Measurements from ENCODE around the gene ZNF844. TPM values are rescaled to one million over a fixed set of nuclear protein-coding genes. Genes with fewer than 3 reads are reported as not detected.
"Not testable (repeated sequence)": the region's sequence is repeated elsewhere in the genome, so short reads cannot be mapped to it uniquely, and the experiment has no call there.

ZNF844 gene
- total RNA-seq, 1 donor from 2014 or later, result 9.4 TPM

DNA sequence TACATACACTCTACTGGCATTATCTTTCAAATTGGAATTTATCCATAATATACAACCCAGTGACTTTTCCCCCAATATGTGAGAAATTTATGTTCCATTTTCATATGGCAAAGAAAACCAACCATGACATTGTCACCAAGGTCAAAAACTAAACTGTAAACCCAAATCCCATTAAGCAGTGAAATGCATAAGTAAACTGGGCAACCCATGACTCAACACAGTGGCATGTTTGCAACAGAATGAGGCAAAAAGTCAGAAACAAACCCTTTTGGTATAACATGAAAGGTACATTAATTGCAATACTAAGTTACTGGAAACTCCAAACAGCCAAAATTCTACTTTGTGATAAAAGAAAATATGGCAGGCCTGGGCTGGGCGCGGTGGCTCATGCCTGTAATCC is 16.7 kb upstream of the ZNF844 start:
- Histone ChIP-seq H3K27ac (ENCODE audit: low read depth, low read length) (no peak overlapping the region), H3K4me3 (ENCODE audit: low read length in 3 of 3) (no peak overlapping the region), H3K9ac (ENCODE audit: low read depth in 1 of 3, low read length in 3 of 3) (no peak overlapping the region), H3K27me3 (ENCODE audit: control insufficient read depth in 3 of 3, insufficient read depth in 3 of 3, low read length in 3 of 3) (peaks cover 0 to 6% (median 3%) of the 10 kb centered on the region in 3 donors), H3K36me3 (ENCODE audit: control insufficient read depth in 3 of 3, insufficient read depth in 3 of 3, low read length in 3 of 3) (peaks cover 0 to 2% (median 0%) of the 10 kb centered on the region in 3 donors), H3K4me1 (ENCODE audit: control insufficient read depth in 3 of 3, insufficient read depth in 3 of 3, low read length in 3 of 3) (peaks cover 7 to 8% (median 8%) of the 10 kb centered on the region in 3 donors), H3K9me3 (ENCODE audit: control insufficient read depth in 3 of 3, low read length in 3 of 3) (peaks cover 4 to 14% (median 14%) of the 10 kb centered on the region in 3 donors)

DNA sequence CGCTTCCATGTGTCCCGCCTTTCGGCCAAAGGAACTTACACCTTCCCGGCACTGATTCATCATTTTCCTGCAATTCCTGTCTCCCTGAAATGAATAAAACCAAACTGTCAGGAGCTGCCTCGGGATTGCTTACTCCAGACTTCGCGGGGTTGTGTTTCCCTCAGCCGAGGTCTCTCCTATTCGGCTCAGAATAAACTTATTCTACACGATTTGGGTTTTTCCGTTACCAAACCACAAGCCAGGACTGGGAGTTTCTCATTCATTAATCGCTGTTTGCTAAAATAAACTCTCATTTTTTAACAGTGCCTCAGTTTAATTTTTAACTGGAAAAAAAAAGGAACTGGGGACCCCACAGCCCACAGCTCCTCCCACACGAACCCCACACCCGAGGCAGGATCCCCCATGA is 12.4 kb upstream of the ZNF844 start:
- Histone ChIP-seq H3K27me3 (ENCODE audit: control insufficient read depth in 3 of 3, insufficient read depth in 3 of 3, low read length in 3 of 3) (peaks cover 0 to 6% (median 3%) of the 10 kb centered on the region in 3 donors), H3K9me3 (ENCODE audit: control insufficient read depth in 3 of 3, low read length in 3 of 3) (no peaks in the 10 kb centered on the region), H3K36me3 (ENCODE audit: control insufficient read depth in 3 of 3, insufficient read depth in 3 of 3, low read length in 3 of 3) (no peaks in the 10 kb centered on the region), H3K27ac (ENCODE audit: low read depth, low read length) (no peak overlapping the region), H3K4me3 (ENCODE audit: low read length in 3 of 3) (peak overlapping the region; percentile 78 to 88 (median 82)), H3K9ac (ENCODE audit: low read depth in 1 of 3, low read length in 3 of 3) (peak overlapping the region; percentile 45 to 75 (median 69)), H3K4me1 (ENCODE audit: control insufficient read depth in 3 of 3, insufficient read depth in 3 of 3, low read length in 3 of 3) (peaks cover 7 to 10% (median 8%) of the 10 kb centered on the region in 3 donors)

DNA sequence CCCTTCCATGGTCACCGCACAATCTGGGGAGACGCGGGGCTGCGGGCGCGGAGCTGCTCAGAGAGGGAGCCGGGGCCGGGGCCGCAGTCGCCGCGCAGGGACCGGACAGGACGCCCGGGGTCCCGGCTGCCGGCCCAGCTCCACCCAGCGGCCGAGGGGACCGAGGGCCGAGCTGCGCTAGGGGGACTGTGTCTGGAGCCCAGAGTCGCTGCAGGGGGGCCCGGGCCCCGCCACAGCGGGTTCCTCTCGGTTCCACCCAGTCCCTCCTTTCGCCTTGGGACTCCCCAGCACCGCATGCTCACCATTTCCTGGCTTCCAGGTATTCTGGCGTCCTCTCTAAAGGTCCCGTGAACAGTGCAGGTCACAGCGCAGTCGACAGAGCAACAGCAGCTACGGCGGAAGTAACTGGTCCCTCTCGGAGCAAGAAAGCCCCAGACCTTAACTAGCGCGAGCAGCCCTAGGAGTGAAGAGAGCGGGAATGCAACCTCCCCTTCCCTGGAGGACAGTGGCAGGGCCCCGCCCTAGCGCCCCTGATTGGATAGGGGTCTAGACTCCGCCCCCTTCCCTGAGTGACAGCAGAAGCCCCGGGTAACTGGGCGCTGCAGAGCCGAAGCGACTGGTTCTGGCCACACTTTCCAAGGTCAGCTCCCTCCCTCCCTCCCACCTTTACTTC is 11.9 kb upstream of the ZNF844 start, which contains the start of gene ZNF878:
Gene ZNF878, minus strand, starts transcription at position 465 of the 673 bp plus-strand sequence. Its CDS starts 160 bp downstream, at position 305.
- Histone ChIP-seq H3K27me3 (ENCODE audit: control insufficient read depth in 3 of 3, insufficient read depth in 3 of 3, low read length in 3 of 3) (peaks cover 0 to 6% (median 3%) of the 10 kb centered on the region in 3 donors), H3K9me3 (ENCODE audit: control insufficient read depth in 3 of 3, low read length in 3 of 3) (no peaks in the 10 kb centered on the region), H3K27ac (ENCODE audit: low read depth, low read length) (no peak within 1 kb of the TSS), H3K36me3 (ENCODE audit: control insufficient read depth in 3 of 3, insufficient read depth in 3 of 3, low read length in 3 of 3) (no peaks in the 10 kb centered on the region), H3K4me1 (ENCODE audit: control insufficient read depth in 3 of 3, insufficient read depth in 3 of 3, low read length in 3 of 3) (peaks cover 7 to 10% (median 8%) of the 10 kb centered on the region in 3 donors), H3K4me3 (ENCODE audit: low read length in 3 of 3) (peak within 1 kb of the TSS; percentile 78 to 88 (median 82)), H3K9ac (ENCODE audit: low read depth in 1 of 3, low read length in 3 of 3) (peak within 1 kb of the TSS; percentile 45 to 75 (median 69))

DNA sequence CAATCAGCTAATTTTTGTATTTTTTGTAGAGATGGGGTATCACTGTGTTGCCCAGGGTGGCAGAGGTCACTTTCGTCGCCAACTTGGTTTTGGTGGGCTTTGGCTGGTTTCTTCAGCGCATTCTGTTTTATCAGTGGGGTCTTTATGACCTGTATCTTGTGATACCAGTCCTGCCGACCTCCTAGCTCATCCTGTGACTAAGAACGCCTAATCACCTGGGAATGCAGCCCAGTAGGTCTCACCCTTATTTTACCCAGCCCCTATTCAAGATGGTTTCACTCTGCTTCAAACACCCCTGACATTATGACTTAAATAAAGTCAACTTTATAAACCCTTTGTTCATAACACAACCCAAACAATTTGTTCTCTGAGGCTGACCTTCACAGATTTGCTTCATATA is 8.7 kb upstream of the ZNF844 start:
- Histone ChIP-seq H3K9me3 (ENCODE audit: control insufficient read depth in 3 of 3, low read length in 3 of 3) (no peaks in the 10 kb centered on the region), H3K27ac (ENCODE audit: low read depth, low read length) (no peak overlapping the region), H3K4me3 (ENCODE audit: low read length in 3 of 3) (no peak overlapping the region), H3K27me3 (ENCODE audit: control insufficient read depth in 3 of 3, insufficient read depth in 3 of 3, low read length in 3 of 3) (peaks cover 0 to 6% (median 3%) of the 10 kb centered on the region in 3 donors), H3K36me3 (ENCODE audit: control insufficient read depth in 3 of 3, insufficient read depth in 3 of 3, low read length in 3 of 3) (no peaks in the 10 kb centered on the region), H3K9ac (ENCODE audit: low read depth in 1 of 3, low read length in 3 of 3) (no peak overlapping the region), H3K4me1 (ENCODE audit: control insufficient read depth in 3 of 3, insufficient read depth in 3 of 3, low read length in 3 of 3) (peaks cover 7 to 10% (median 10%) of the 10 kb centered on the region in 3 donors)

DNA sequence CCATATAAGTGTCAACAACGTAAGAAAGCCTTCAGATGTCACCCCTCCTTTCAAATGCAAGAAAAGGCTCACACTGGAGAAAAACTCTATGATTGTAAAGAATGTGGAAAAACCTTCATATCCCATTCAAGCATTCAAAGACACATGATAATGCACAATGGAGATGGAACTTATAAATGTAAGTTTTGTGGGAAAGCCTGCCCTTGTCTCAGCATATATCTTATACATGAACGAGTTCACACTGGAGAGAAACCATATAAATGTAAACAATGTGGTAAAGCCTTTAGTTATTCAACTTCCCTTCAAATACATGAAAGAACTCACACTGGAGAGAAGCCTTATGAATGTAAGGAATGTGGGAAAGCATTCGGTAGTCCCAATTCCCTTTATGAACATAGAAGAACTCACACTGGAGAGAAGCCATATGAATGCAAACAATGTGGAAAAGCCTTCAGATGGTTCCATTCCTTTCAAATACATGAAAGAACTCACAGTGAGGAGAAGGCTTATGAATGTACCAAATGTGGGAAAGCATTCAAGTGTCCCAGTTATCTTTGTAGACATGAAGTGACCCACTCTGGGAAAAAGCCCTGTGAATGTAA is 11.1 kb downstream of the ZNF844 start:
- Histone ChIP-seq H3K9me3 (ENCODE audit: control insufficient read depth in 3 of 3, low read length in 3 of 3) (peaks cover 45 to 62% (median 55%) of the 10 kb centered on the region in 3 donors), H3K27ac (ENCODE audit: low read depth, low read length) (no peak overlapping the region), H3K4me3 (ENCODE audit: low read length in 3 of 3) (peak overlapping the region; percentile 1 to 62 (median 17)), H3K4me1 (ENCODE audit: control insufficient read depth in 3 of 3, insufficient read depth in 3 of 3, low read length in 3 of 3) (no peaks in the 10 kb centered on the region), H3K27me3 (ENCODE audit: control insufficient read depth in 3 of 3, insufficient read depth in 3 of 3, low read length in 3 of 3) (no peaks in the 10 kb centered on the region), H3K36me3 (ENCODE audit: control insufficient read depth in 3 of 3, insufficient read depth in 3 of 3, low read length in 3 of 3) (peaks cover 56 to 61% (median 57%) of the 10 kb centered on the region in 3 donors), H3K9ac (ENCODE audit: low read depth in 1 of 3, low read length in 3 of 3) (no peak overlapping the region)

DNA sequence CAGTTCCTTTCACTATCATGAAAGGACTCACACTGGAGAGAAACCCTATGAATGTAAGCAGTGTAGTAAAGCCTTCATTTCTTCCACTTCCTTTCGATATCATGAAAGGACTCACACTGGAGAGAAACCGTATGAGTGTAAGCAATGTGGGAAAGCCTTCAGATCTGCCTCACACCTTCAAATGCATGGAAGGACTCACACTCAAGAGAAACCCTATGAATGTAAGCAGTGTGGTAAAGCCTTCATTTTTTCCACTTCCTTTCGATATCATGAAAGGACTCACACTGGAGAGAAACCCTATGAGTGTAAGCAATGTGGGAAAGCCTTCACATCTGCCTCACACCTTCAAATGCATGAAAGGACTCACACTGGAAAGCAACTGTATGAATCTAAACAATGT is 11.8 kb downstream of the ZNF844 start:
- H3K9ac ChIP-seq (ENCODE audit: low read depth in 1 of 3, low read length in 3 of 3); H3K4me1 ChIP-seq (ENCODE audit: control insufficient read depth in 3 of 3, insufficient read depth in 3 of 3, low read length in 3 of 3); H3K27me3 ChIP-seq (ENCODE audit: control insufficient read depth in 3 of 3, insufficient read depth in 3 of 3, low read length in 3 of 3); H3K27ac ChIP-seq (ENCODE audit: low read depth, low read length): not testable (repeated sequence)
- H3K4me3 ChIP-seq (ENCODE audit: low read length in 3 of 3), result peak overlapping the region in 2 of 3 donors; percentile 10 to 62
- H3K9me3 ChIP-seq (ENCODE audit: control insufficient read depth in 3 of 3, low read length in 3 of 3), result peaks cover 42 to 65% (median 56%) of the 10 kb centered on the region in 3 donors
- H3K36me3 ChIP-seq (ENCODE audit: control insufficient read depth in 3 of 3, insufficient read depth in 3 of 3, low read length in 3 of 3), result peaks cover 53 to 62% (median 57%) of the 10 kb centered on the region in 3 donors

DNA sequence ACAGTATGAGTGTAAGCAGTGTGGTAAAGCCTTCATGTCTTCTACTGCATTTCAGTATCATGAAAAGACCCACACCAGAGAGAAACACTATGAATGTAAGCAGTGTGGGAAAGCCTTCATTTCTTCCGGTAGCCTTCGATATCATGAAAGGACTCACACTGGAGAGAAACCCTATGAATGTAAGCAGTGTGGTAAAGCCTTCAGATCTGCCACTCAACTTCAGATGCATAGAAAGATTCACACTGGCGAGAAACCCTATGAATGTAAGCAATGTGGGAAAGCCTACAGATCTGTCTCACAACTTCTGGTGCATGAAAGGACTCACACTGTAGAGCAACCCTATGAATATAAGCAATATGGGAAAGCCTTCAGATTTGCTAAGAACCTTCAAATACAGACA is 12.8 kb downstream of the ZNF844 start:
- Histone ChIP-seq H3K27me3 (ENCODE audit: control insufficient read depth in 3 of 3, insufficient read depth in 3 of 3, low read length in 3 of 3) (no peaks in the 10 kb centered on the region), H3K36me3 (ENCODE audit: control insufficient read depth in 3 of 3, insufficient read depth in 3 of 3, low read length in 3 of 3) (peaks cover 54 to 62% (median 57%) of the 10 kb centered on the region in 3 donors), H3K27ac (ENCODE audit: low read depth, low read length) (no peak overlapping the region), H3K4me3 (ENCODE audit: low read length in 3 of 3) (peak overlapping the region in 2 of 3 donors; percentile 4 to 62), H3K9ac (ENCODE audit: low read depth in 1 of 3, low read length in 3 of 3) (no peak overlapping the region), H3K9me3 (ENCODE audit: control insufficient read depth in 3 of 3, low read length in 3 of 3) (peaks cover 42 to 66% (median 56%) of the 10 kb centered on the region in 3 donors), H3K4me1 (ENCODE audit: control insufficient read depth in 3 of 3, insufficient read depth in 3 of 3, low read length in 3 of 3) (no peaks in the 10 kb centered on the region)

DNA sequence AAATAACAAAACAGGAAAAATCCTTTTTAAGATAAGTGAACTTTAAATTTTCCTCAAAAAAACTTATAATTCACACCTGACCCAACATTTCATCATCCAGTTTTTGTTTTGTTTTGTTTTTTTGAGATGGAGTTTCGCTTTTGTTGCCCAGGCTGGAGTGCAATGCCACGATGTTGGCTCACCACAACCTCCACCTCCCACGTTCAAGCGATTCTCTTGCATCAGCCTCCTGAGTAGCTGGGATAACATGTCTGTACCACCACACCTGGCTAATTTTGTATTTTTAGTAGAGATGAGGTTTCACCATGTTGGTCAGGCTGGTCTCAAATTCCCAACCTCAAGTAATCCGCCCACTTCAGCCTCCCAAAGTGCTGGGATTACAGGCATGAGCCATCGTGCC is 18.8 kb downstream of the ZNF844 start:
- H3K9ac ChIP-seq (ENCODE audit: low read depth in 1 of 3, low read length in 3 of 3); H3K4me1 ChIP-seq (ENCODE audit: control insufficient read depth in 3 of 3, insufficient read depth in 3 of 3, low read length in 3 of 3); H3K27me3 ChIP-seq (ENCODE audit: control insufficient read depth in 3 of 3, insufficient read depth in 3 of 3, low read length in 3 of 3); H3K27ac ChIP-seq (ENCODE audit: low read depth, low read length); H3K4me3 ChIP-seq (ENCODE audit: low read length in 3 of 3): not testable (repeated sequence)
- Histone ChIP-seq H3K9me3 (ENCODE audit: control insufficient read depth in 3 of 3, low read length in 3 of 3) (peaks cover 10 to 27% (median 20%) of the 10 kb centered on the region in 3 donors), H3K36me3 (ENCODE audit: control insufficient read depth in 3 of 3, insufficient read depth in 3 of 3, low read length in 3 of 3) (peaks cover 9 to 18% (median 14%) of the 10 kb centered on the region in 3 donors)

DNA sequence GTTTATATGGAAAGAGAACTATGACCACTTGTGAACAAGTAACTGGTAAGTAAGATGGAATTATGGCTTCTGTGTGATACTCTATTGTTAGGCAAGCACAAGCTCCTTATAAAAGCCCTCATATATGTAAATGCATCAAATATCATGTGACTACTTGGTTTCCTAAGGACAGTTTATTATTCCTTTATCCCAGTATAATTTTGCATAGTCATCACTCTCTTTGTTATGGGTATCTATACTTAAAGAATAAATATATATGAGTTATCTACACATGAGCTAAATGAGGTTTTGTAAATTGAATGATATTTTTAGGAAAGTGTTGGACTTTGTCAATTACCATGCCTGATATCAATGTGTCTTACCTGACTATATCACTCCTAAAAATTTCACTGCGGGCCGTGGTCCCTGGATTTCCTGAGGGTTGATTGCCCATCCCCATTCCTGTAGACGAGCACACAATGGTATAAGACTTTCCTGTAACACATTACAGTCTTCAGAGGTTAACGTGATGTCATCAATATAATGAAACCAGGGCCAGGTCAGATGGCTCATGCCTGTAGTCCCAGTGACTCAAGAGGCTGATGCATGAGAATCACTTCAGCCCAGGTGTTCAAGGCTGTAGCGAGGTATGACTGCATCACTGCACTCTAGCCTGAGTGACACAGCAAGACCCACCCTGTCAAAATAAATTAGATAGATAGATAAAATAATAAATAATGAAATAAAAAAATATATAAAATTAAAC is 20.7 kb downstream of the ZNF844 start:
- Histone ChIP-seq H3K4me3 (ENCODE audit: low read length in 3 of 3) (no peak overlapping the region), H3K36me3 (ENCODE audit: control insufficient read depth in 3 of 3, insufficient read depth in 3 of 3, low read length in 3 of 3) (peaks cover 5 to 10% (median 5%) of the 10 kb centered on the region in 3 donors), H3K9ac (ENCODE audit: low read depth in 1 of 3, low read length in 3 of 3) (no peak overlapping the region), H3K4me1 (ENCODE audit: control insufficient read depth in 3 of 3, insufficient read depth in 3 of 3, low read length in 3 of 3) (no peaks in the 10 kb centered on the region), H3K27me3 (ENCODE audit: control insufficient read depth in 3 of 3, insufficient read depth in 3 of 3, low read length in 3 of 3) (no peaks in the 10 kb centered on the region), H3K9me3 (ENCODE audit: control insufficient read depth in 3 of 3, low read length in 3 of 3) (peaks cover 6 to 17% (median 16%) of the 10 kb centered on the region in 3 donors), H3K27ac (ENCODE audit: low read depth, low read length) (no peak overlapping the region)

Data from skeletal muscle tissue (tissue), 4 donors.